NCI-H128 (cell line): Measurements from ENCODE around the gene DCAF6.
A peak's percentile ranks its signal among the peaks of the same experiment; 100 is the strongest.

ENCODE experiments used
- DNase-seq: peaks from one replicate; lab custom pipeline; 2025; ENCODE audit not compliant: unreplicated experiment; lab: John Stamatoyannopoulos, UW

The DCAF6 gene

DNA sequence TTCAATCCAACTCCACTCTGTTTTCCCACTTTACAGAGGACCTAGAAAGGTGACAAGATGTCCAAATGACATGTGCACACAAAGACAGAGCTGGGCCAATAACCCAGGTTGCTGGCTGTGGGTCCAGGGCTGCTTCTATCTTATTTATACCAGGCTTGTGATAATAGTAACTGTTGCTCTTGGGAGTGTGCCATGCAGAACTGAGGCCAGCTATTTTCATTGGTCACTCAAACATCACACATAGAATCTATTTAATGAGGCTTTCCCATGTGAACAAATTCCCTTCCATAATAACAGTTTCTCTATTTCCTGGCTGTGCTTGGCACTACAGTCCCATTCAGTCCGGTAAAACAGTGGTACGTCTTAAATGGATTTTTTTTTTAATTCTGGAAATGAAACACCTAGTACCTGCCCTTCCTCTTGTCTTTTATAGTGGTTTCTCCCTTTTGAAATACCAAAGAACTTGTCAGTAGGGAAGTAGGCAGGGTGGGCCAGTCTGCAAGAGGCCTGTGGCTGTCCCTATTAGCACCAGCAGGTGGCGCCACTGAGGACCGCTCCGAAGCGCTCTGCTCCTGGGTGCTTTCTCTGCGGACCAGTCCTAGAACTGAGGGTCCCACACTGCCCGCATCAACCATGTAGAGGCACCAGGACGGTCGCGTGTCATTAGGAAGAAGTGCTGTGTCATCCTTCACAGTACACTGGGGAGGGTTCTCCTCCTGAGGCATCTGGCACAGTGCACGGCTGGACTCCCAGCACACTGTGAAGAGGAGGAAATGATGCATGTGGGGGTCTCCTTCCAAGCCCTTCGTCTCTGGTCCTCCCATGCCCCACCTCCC is 148.1 kb downstream of the DCAF6 start:
- DNase-seq = peak; percentile 4

- no peak for DNase-seq
These were observed 149.0 kb downstream of the DCAF6 start for GRCh38 chr1:168085401-168085872.

DNA sequence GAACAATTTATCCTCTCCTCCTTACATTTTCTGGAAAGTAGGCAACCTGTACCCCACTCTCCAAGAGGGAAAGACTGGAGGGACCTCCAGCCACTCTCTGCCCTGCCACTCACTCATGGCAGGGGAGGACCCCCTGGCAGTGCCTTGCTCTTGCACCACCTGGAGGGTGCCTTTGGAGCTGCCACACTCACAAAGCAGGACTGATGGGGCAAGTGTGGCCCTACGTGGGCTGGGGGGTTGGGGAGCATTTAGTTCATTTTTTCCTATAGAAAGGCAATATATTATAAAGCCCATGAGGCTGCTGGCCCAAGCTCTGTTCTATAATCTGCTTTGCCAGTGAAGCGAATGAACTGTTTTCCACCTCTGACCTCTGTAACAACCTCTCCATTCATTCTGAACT is 150.0 kb downstream of the DCAF6 start:
- DNase-seq = no peak

DNA sequence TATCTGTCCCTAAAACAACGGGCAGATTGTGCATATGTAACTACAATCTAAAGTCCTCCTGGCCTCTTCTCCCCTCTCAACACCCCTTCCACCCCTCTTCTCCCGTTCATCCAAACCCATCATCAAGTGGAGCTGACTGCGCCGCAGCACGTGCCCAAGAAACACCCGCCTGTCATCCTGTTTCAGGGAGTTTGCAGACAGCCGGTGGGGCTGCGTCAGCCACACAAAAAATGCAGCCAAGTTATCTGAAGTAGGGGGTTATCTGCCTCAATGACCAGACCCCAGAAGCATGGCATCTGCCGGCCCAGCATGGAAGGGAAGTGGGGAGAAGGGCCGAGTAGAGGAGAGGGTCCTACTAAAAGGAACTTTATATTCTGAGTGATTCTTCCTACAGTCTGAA is 151.2 kb downstream of the DCAF6 start:
- no peak for DNase-seq

- no peak for DNase-seq
These were observed 152.2 kb downstream of the DCAF6 start for GRCh38 chr1:168088511-168089325.

DNA sequence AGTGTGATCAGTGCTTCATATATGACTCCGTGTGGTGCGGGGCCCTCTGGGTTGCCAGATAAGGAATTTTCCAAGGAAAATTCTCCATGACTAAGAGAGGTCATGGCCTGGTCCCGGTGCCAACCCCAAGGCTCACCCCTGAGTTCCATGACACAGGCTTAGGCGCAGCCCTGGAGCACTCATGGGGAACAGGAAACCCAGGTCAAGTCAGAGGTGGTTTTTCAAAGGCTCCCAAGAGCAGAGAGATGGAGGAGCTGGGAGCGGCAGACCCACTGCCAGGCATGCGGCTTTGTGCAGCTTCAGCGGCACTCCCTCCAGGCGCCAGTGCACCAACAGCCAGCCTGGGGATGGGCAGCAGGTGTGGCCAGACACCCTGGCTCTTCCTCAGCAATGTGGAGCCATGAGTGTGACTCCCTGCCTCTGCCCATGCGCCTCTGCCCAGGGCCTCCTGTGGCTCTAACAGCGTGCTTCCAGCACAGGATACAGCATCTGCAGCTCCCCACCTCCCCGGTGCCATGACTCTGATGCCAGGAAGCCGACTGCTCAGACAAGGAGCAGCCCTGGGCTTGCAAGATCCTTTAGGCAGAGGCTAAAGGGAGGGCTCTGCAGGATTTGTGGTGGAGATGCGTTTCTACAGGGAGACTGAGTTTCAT is 153.0 kb downstream of the DCAF6 start:
- no peak for DNase-seq

DNA sequence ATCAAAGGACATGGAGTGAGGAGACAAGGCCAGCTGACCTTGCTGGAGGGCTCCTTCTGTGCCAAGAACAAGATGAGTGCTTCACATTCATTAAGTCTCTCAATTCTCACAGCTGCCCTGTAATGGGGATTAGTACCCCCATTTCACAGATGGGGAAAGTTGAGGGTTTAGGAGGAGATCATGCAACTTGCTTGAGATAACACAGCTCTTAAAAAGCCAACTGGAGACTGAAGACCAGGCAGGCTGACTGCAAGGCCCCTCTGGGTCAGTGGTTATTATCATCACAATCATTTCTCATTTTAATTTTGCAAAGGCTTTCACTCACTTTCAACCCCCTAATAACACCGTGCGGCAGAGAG is 153.5 kb downstream of the DCAF6 start:
- DNase-seq = no peak

- DNase-seq = no peak
These were observed 153.9 kb downstream of the DCAF6 start for GRCh38 chr1:168090395-168090794.

DNA sequence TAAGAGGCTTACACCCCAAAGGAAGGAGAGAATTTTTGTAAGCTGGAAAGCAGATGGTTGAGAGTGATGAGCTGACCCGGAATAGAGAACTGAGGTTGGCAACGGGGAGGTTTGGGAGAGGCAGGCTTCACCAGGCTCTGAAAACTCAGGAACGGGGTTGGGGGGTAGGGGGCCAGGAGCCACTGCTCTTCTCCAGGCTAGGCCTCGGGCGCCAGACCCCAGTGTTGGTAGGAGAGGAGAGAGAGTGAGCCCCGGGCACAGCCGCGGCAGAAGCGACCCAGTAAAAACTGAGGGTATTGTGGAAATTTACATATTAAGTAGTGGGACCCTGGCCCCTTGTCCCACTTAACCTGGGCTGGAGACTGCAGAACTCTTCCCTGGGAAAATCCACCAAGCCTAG is 154.6 kb downstream of the DCAF6 start:
- DNase-seq = no peak

DNA sequence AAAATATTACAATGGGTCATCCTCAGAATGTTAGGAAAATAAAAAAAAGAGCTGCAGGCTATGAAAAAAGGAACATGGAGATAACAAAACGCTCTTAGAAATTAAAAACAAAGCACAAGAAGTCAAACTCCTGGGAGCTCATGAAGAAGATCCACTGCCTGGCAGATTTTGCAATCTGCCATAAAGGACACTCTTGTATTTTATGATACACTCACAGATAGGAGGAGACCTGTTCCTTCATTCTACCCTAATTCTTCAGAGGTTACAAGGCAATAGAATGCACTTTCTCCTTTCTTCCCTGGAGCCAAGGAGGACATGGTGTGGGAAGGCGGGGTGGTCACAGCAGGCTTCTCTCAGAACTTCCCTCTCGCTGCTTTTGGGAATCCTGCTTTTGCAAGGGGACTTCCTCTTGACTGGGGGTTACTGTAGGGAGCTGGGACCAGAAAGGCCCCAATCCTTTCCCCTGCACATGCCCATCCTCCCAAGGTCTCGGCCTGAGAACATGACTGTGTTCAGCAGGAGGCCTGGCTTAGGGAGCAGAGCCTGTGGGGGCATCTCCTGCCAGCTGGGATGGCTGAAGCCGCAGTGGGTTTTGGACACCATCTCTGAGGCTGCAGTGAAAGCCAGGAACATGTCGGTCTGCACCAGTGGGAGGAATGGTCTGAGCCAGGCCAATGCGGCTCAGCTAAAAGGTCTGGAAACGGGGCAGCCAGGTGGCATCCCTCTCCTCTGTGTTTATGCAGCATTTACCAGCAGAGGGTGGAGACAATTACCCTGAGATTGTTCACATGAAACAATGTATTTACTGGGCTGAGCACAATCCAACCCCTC is 155.5 kb downstream of the DCAF6 start:
- no peak for DNase-seq

- DNase-seq = no peak
These were observed 156.3 kb downstream of the DCAF6 start for GRCh38 chr1:168092566-168093355.

DNA sequence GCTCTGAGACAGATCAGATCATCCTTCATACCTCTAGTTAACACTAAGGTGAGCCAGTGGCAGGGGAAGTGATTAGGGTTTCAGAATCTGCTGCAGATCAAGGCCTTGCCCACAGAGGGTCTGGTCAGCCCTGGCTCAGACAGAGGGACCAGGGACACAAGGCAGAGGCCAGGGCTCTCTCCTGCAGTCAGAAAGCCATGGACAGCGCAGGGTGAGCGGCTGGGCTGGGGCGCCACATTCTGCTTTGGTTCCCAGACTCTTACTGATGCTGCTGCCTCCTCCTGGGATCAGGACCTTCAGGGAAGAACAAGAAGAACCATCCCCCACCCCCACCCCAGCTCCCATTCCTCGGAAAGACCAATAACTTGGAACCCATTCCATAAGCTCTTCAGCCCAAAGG is 157.1 kb downstream of the DCAF6 start:
- no peak for DNase-seq

- no peak for DNase-seq
These were observed 159.0 kb downstream of the DCAF6 start for GRCh38 chr1:168095476-168095875.

- no peak for DNase-seq
These were observed 160.0 kb downstream of the DCAF6 start for GRCh38 chr1:168096296-168097165.

DNA sequence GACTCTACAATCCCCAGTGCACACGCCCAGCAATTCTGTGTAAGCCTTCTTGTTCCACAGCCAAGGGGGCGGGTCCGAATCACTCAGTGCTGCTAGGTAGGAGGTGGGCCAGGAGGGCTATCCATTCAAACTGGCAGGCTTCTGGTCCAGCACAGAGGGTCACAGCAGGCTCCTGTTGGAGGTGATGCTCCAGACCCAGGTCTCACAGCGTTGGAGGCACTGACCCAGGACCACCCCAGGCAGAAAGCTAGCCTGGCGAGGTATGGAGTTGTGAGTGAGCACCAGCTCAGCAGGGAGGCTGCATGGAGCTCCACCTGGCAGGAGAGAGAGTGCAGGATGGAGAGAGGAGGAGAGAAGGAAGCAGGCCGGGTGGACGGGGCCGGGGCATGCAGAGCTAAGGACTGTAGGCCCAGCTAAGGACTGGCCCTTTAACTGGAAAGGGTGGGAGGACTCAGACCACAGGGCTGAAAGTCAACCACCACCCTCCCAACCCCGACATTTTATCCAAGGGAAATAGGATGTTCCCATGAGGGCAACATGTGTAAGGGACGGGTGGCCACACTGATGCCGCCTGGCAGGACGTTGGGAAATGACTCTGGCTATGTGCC is 161.5 kb downstream of the DCAF6 start:
- no peak for DNase-seq

DNA sequence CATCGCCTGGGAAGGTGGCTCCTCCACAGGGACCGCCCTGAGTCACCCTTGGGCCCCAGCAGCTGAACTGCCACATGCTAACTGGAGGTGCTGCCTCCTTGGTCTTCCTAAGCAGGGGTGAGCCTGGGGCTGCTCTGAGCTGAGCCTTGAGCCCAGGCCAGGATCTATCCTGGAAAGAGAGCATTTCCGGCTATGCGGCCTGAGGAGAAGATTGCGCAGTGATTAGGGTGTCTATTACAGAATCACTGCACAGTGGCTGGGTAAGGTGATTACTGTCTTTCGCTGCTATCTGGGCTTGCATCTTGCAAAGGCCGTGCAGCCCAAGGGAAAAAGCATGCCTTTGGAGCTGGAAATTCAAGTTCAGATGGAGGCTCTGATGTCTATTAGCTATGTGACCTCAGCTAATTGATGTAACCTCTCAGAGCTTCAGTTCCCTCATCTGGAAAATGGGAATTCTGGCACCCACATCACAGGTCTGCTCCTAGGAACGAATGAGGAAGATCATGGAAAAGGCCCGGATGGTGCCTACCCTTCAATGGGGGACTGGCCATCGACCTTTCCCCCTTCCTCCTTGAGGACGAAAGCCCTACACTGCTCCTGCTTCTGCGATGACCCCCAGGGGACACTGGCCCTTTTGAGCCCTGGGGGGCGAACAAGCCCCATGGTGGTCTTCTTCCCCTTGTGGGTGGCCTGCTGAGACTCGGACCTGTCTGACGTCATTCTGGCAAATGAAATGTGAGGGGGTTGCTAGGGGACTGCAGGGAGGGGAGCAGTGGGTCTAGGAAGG is 162.2 kb downstream of the DCAF6 start:
- no peak for DNase-seq

DNA sequence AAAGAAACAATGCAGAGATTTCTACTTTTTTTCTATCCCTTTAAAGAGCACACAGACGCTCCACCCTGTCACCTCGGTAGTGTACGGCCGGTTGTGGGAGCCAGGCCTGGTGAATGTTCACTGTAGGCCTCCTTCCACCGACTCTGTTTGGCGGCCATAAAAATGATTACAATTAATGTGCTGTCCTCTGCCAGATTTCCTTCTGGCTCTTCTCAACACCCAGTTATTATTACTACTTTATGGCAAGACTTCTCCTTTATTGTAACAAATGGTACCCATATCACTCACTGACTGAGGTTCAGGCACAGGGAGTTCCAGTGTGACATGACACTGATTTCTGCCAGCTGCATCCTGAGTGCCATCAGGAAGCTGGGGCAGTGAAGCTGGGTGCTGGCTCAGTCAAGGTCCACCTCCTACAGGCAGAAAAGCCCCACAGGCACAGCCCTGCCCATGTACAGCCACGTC is 162.9 kb downstream of the DCAF6 start:
- no peak for DNase-seq
